ENCODE measurements around the gene ZNF416. TPM values are rescaled to one million over a fixed set of nuclear protein-coding genes. Genes with fewer than 3 reads are reported as not detected.

ZNF416 gene
- total and polyA plus RNA-seq, 2 of the 8 experiments (the other 6 are each of a cell fraction or from before 2014, with no cell fraction given): 3.2 to 10.3 TPM

DNA sequence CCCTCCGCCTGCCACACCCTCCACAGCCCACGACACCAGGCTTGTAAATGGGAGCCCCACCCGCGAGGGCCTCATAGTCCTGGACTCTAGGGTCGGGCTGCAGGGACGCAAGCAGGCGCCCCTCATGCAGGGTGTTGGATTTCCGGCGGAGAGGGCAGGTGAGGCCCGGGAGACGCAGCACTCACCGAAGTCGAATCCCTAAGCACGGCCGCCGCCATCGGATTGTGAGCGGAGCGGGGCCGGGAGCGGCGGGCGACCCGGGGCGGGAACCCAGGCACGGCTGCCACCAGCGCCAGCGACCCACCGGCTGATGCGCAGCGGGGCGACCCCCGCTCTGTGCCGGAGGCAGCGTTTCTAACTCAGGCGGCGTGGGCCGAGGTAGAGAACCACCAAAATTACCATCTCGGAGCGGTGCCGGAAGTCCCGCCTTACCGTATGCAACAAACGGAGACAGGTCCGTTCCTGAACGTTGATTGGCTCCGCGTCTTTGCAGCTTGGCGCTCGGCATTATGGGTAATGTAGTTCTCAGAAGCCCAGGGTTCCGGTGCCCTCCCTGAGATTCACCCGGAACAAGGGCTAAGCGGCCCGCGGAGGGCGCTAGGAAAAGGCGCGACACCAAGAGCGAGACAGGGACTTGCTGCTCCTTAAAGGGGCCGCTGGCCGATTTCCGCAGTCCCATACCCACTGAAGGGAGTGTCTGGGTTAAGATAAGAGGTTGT lies at the start of gene ZNF416 (continued):
- no peak for TF ChIP-seq SAP30 (IDR thresholded peaks at IDR 0.05; ENCODE audit: insufficient read depth, insufficient replicate concordance, low read length)
- peak; percentile 62 for TF ChIP-seq TAF1 (IDR thresholded peaks at IDR 0.05; ENCODE audit: low read depth, low read length)
- no peak for TF ChIP-seq SUZ12 (IDR thresholded peaks at IDR 0.05; ENCODE audit: low read length)
- TF ChIP-seq KDM1A (IDR thresholded peaks at IDR 0.05; ENCODE audit: borderline replicate concordance, low read length): no peak
- TF ChIP-seq TAF7 (optimal IDR thresholded peaks at IDR 0.05; ENCODE audit: borderline replicate concordance, low read depth, low read length): no peak
- no peak for TF ChIP-seq KDM5A (IDR thresholded peaks at IDR 0.05; ENCODE audit: low read length)
- TF ChIP-seq PHF8 (conservative IDR thresholded peaks at IDR 0.05; ENCODE audit: low read depth, low read length): peak; percentile 87
- TF ChIP-seq RAD21 (IDR thresholded peaks at IDR 0.05 in 1 of 2, conservative IDR thresholded peaks at IDR 0.05 in 1 of 2; ENCODE audit: low read depth in 2 of 2, low read length in 2 of 2): peak in 1 of 2 experiments; percentile 3; a peak in 1 of 4 replicates
- TF ChIP-seq CBX5 (IDR thresholded peaks at IDR 0.05; ENCODE audit: low read depth, low read length): no peak
- TF ChIP-seq BCL11A (IDR thresholded peaks at IDR 0.05; ENCODE audit: low read depth in 2 of 2, low read length in 2 of 2): no peak
- peak; percentile 46; the same call in 1 of the 2 replicates for TF ChIP-seq TBP (IDR thresholded peaks at IDR 0.05; ENCODE audit: low read depth, low read length)
